OCI-LY3 (cell line): ENCODE measurements around the gene SLC29A3.

Experiments
- EZH2phosphoT487 ChIP-seq: fragments of 200-600 bp; shearing (Covaris generic); IDR thresholded peaks from 2 replicates; pipeline ENCODE4 v1.6.1; 2018; ENCODE audit warnings: antibody characterized with exemption, mixed run types, low read depth
- TF ChIP-seq, protein P1 (sequence below): fragments of 200-600, 300-600 bp; sonication (generic); IDR thresholded peaks from 2 replicates; pipeline ENCODE4 v1.5.1; 2014; ENCODE audit warnings: antibody characterized with exemption, low read length, low read depth

GRCh38 chr10:71348850-71349249, 29.8 kb downstream of the SLC29A3 start:
- TF ChIP-seq, protein P1, sequence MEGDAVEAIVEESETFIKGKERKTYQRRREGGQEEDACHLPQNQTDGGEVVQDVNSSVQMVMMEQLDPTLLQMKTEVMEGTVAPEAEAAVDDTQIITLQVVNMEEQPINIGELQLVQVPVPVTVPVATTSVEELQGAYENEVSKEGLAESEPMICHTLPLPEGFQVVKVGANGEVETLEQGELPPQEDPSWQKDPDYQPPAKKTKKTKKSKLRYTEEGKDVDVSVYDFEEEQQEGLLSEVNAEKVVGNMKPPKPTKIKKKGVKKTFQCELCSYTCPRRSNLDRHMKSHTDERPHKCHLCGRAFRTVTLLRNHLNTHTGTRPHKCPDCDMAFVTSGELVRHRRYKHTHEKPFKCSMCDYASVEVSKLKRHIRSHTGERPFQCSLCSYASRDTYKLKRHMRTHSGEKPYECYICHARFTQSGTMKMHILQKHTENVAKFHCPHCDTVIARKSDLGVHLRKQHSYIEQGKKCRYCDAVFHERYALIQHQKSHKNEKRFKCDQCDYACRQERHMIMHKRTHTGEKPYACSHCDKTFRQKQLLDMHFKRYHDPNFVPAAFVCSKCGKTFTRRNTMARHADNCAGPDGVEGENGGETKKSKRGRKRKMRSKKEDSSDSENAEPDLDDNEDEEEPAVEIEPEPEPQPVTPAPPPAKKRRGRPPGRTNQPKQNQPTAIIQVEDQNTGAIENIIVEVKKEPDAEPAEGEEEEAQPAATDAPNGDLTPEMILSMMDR = no peak
- no peak for TF ChIP-seq EZH2phosphoT487
